KMS-11 (cell line): Measurements from ENCODE around the gene PNLDC1.
"Not testable (repeated sequence)": the region's sequence is repeated elsewhere in the genome, so short reads cannot be mapped to it uniquely, and the experiment has no call there.

Source experiments
- H2AFZ ChIP-seq: fragments of 200-600 bp; sonication (generic); 2 replicates; pipeline ENCODE4 v1.6.1; 2016; ENCODE audit warnings: antibody characterized with exemption, mixed run types, low read depth
- H3K27ac ChIP-seq: fragments of 200-600 bp; sonication (generic); 2 replicates; pipeline ENCODE4 v1.6.1; 2016; ENCODE audit warnings: mild to moderate bottlenecking, mixed run types
- H3K27me3 ChIP-seq: fragments of 200-600 bp; sonication (generic); 2 replicates; pipeline ENCODE4 v1.6.1; 2017; ENCODE audit warnings: mild to moderate bottlenecking, low read depth, mixed run types, moderate library complexity; ENCODE audit not compliant: insufficient read depth
- H3K36me3 ChIP-seq: fragments of 200-600 bp; sonication (generic); 2 replicates; pipeline ENCODE4 v1.6.1; 2017; ENCODE audit warnings: mild to moderate bottlenecking, mixed run types; ENCODE audit not compliant: insufficient read depth
- H3K4me1 ChIP-seq: fragments of 200-600 bp; sonication (generic); 2 replicates; pipeline ENCODE4 v1.6.1; 2016; ENCODE audit warnings: mild to moderate bottlenecking, low read depth, mixed run types; ENCODE audit not compliant: poor library complexity, severe bottlenecking
- H3K4me2 ChIP-seq: fragments of 200-600 bp; sonication (generic); 2 replicates; pipeline ENCODE4 v1.7.0; 2016; ENCODE audit warnings: mild to moderate bottlenecking, mixed run types
- H3K4me3 ChIP-seq: fragments of 200-600 bp; sonication (generic); IDR thresholded peaks from 2 replicates; pipeline ENCODE4 v1.6.1; 2017; ENCODE audit warnings: low read depth, low read length, mixed read lengths; ENCODE audit not compliant: insufficient read depth
- H3K79me2 ChIP-seq: fragments of 200-600 bp; sonication (generic); 2 replicates; pipeline ENCODE4 v1.6.1; 2016; ENCODE audit warnings: low read depth, mixed run types; ENCODE audit not compliant: insufficient read depth
- H3K9ac ChIP-seq: fragments of 200-600 bp; sonication (generic); 2 replicates; pipeline ENCODE4 v1.6.1; 2016; ENCODE audit warnings: mild to moderate bottlenecking, mixed run types
- H4K20me1 ChIP-seq: fragments of 200-600 bp; sonication (generic); 2 replicates; pipeline ENCODE4 v1.6.1; 2016; ENCODE audit warnings: mild to moderate bottlenecking, mixed run types; ENCODE audit not compliant: insufficient read depth
- TF ChIP-seq, protein P1 (sequence below): fragments of 200-600 bp; sonication (generic); conservative IDR thresholded peaks from 2 replicates; pipeline ENCODE4 v1.6.1; 2017; ENCODE audit warnings: low read depth, mild to moderate bottlenecking, antibody characterized with exemption, low read length, moderate library complexity, mixed read lengths

PNLDC1 gene

DNA sequence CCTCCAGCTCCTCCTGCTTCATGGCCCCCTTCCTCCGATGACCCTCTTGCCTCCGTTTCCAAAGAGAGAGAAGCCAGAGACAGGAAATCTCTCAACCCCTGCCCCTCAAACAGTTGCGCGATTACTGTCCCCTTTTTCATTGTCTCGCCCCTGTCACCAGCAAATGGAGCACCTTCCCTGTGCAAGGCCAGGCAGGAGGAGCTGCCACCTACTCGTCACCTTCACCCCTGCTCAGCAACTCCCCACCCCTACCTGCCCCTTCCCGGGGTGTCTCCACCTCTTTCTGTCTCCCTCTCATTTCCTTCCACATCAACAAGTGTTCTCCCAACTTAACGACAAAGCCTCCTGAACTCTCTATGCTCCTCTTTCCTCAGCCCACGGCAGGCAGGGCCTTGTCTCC is 13.7 kb downstream of the PNLDC1 start:
- no peaks in the 10 kb centered on the region for H3K36me3 ChIP-seq
- no peaks in the 10 kb centered on the region for H3K79me2 ChIP-seq
- no peak overlapping the region for H3K27ac ChIP-seq
- H2AFZ ChIP-seq = no peak overlapping the region
- TF ChIP-seq, protein P1, sequence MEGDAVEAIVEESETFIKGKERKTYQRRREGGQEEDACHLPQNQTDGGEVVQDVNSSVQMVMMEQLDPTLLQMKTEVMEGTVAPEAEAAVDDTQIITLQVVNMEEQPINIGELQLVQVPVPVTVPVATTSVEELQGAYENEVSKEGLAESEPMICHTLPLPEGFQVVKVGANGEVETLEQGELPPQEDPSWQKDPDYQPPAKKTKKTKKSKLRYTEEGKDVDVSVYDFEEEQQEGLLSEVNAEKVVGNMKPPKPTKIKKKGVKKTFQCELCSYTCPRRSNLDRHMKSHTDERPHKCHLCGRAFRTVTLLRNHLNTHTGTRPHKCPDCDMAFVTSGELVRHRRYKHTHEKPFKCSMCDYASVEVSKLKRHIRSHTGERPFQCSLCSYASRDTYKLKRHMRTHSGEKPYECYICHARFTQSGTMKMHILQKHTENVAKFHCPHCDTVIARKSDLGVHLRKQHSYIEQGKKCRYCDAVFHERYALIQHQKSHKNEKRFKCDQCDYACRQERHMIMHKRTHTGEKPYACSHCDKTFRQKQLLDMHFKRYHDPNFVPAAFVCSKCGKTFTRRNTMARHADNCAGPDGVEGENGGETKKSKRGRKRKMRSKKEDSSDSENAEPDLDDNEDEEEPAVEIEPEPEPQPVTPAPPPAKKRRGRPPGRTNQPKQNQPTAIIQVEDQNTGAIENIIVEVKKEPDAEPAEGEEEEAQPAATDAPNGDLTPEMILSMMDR = no peak
- H4K20me1 ChIP-seq = no peaks in the 10 kb centered on the region
- H3K27me3 ChIP-seq = no peaks in the 10 kb centered on the region
- H3K9ac ChIP-seq = no peak overlapping the region
- no peak overlapping the region for H3K4me3 ChIP-seq
- no peaks in the 10 kb centered on the region for H3K4me1 ChIP-seq
- H3K4me2 ChIP-seq = no peak overlapping the region

DNA sequence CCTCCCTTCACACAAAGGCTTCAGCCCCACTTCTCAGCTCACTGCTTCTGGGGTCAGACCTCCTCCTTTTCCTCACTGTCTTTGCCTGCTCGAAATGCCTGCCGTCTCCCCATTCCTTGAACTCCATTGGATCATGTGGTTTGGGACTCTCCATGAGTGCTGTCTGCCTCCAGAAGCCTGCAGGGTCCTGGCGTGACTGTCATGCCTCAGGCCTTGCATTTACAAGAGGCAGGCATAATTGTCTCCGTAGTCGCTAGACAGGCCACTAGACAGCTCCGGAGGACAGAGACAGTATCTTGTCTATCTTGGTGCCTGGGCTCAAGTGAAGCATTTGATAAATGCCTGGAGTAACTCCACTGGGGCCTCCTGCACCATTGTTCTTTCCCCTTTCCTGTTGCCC is 15.3 kb downstream of the PNLDC1 start:
- Histone ChIP-seq H3K4me1 (no peaks in the 10 kb centered on the region), H3K4me3 (no peak overlapping the region), H3K27ac (no peak overlapping the region), H2AFZ (no peak overlapping the region), H3K79me2 (no peaks in the 10 kb centered on the region), H4K20me1 (no peaks in the 10 kb centered on the region), H3K4me2 (no peak overlapping the region), H3K36me3 (no peaks in the 10 kb centered on the region), H3K9ac (no peak overlapping the region), H3K27me3 (no peaks in the 10 kb centered on the region)
- TF ChIP-seq, protein P1 = no peak

DNA sequence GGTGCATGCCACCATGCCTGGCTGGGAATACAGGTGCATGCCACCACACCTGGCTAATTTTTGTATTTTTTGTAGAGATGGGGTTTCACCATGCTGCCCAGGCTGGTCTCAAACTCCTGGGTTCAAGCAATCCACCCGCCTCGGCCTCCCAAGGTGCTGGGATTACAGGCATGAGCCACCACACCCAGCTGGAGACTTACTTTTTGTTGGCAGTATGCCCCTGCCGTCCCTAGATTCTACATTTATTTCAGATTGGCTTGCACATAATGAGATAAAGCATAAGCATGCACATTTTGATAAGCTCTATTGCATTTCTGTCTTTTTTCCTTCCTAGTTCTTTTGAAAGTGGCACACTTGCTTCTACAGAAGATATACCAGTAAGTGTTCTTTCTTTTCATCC is 16.7 kb downstream of the PNLDC1 start:
- H3K4me1 ChIP-seq, H3K9ac ChIP-seq, H3K27ac ChIP-seq, H4K20me1 ChIP-seq, H3K4me3 ChIP-seq, H3K27me3 ChIP-seq, H3K79me2 ChIP-seq, H3K36me3 ChIP-seq, H2AFZ ChIP-seq, H3K4me2 ChIP-seq: not testable (repeated sequence)

DNA sequence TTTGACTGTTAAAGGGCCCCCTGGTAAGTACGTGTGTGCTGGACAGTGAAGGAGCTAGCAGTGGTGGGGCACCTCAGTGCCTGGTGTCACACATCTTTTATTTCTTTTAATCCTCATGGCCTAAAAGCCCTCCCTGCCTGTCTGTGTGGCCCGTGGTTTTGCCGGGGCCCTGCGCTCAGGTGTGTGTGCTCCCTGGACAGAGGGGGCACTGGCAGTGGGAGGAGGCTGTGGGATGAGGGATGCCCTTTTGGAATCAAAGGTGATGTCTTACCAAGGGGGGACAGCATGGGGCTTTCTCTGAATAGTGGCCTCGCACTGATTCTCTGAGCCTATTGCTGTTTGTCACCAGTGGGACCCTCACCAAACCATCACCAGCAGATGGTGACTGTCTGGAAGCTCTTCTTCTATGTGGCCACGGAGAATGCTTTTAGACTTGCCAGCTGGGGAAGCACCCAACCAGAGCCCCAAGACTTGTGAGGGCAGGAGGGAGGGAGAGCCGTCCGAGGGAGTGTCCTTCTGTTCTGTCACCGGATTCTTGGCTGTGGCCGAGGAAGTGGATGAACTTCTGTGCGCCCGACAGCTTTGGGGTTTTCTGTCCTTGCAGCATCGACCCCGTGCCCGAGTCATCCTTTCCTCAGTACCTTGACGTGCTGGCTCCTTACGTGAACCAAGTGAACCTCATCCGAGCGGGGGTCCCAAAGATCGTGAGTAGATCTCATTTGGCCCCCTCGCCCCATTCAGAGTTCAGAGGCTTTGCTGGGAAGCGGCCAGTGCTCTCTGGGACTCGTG is 18.1 kb downstream of the PNLDC1 start:
- H4K20me1 ChIP-seq = no peaks in the 10 kb centered on the region
- H3K4me1 ChIP-seq = no peaks in the 10 kb centered on the region
- H3K9ac ChIP-seq = no peak overlapping the region
- no peak overlapping the region for H3K27ac ChIP-seq
- H3K79me2 ChIP-seq = no peaks in the 10 kb centered on the region
- H3K4me3 ChIP-seq = no peak overlapping the region
- no peak overlapping the region for H2AFZ ChIP-seq
- TF ChIP-seq, protein P1 = no peak
- H3K27me3 ChIP-seq = no peaks in the 10 kb centered on the region
- H3K36me3 ChIP-seq = no peaks in the 10 kb centered on the region
- no peak overlapping the region for H3K4me2 ChIP-seq

DNA sequence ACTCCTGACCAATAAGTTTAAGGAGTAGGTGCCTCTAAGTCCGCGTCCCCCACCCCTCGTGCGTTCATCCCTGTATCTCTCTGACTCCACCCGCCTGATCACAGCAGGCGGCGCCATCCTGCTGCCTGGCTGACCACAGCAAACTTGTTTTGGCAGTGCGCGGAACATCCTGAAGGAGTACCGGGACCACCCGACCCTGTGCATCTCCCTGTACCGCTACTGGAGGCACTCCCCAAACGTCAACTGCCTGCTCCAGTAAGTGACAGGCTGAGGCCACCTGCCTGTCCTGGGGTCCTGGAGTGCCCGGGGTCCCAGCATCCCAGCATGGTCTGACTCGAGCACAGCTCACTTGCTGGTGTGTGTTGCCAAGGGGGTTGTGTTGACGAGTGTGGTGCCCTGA is 19.0 kb downstream of the PNLDC1 start:
- TF ChIP-seq, protein P1 = no peak
- Histone ChIP-seq H3K9ac (no peak overlapping the region), H3K36me3 (no peaks in the 10 kb centered on the region), H3K4me1 (no peaks in the 10 kb centered on the region), H3K27me3 (no peaks in the 10 kb centered on the region), H2AFZ (no peak overlapping the region), H3K27ac (no peak overlapping the region), H3K4me3 (no peak overlapping the region), H4K20me1 (no peaks in the 10 kb centered on the region), H3K79me2 (no peaks in the 10 kb centered on the region), H3K4me2 (no peak overlapping the region)
